LNCaP clone FGC (cell line): ENCODE results near the gene OR2Y1.
A peak's percentile ranks its signal among the peaks of the same experiment; 100 is the strongest.

ENCODE experiments used
- DNase-seq: peaks from one replicate; pipeline ENCODE4 v3.0.0-alpha.2; 2011; ENCODE audit warnings: low read depth
- H3K4me3 ChIP-seq: 2 replicates; pipeline ENCODE4 v1.5.1; 2011; ENCODE audit warnings: mild to moderate bottlenecking, low read depth, low read length, control low read depth
- CTCF ChIP-seq: IDR thresholded peaks from 2 replicates; pipeline ENCODE4 v1.5.1; 2012; ENCODE audit warnings: mild to moderate bottlenecking; ENCODE audit not compliant: control insufficient read depth, insufficient read depth; ENCODE audit errors: extremely low read depth

The OR2Y1 gene

DNA sequence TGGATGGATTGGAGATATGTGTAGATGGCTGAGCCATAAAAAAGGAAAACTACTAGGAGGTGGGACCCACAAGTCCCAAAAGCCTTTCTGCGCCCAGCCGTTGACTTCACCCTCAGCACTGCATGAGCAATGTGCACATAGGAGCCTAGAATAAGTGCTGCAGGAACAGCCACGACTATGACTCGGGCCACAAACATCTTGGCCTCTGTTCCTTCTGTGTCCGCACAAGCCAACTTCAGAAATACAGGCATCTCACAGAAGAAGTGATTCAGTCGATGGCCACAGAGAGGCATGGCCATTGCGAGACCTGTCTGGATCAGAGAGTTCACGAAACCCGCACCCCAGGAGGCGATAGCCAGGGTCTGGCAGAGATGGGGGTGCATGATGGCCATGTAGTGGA lies 587 bp downstream of the OR2Y1 start:
- no peak for TF ChIP-seq CTCF
- no peak for DNase-seq

GRCh38 chr5:180736536-180736935 lies 3.3 kb downstream of the OR2Y1 start:
- no peak overlapping the region for H3K4me3 ChIP-seq
- TF ChIP-seq CTCF = no peak
- no peak for DNase-seq

More for the DNA sequence above, 587 bp downstream of the OR2Y1 start:
- H3K4me3 ChIP-seq = no peak overlapping the region

GRCh38 chr5:180724944-180725343 lies 14.9 kb downstream of the OR2Y1 start:
- TF ChIP-seq CTCF = no peak
- DNase-seq = no peak
- no peak overlapping the region for H3K4me3 ChIP-seq

DNA sequence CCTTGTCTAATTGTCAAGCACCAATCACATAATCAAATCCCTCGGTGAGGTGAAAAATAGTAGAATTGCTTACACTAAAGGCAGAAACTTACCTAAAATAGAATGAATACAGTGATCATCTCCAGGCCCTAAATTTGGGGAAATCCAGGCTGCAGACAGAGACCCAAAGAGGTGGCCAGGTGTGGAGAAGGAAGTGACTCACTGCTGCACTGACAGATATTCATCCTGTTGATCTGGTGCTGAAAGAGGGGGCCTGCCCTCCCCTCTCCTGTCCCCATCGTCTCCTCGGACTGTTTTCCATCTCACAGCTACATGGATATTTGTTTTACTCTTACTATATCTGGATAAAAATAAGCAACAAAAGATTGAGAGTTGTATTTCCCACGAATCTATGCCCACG lies 15.9 kb downstream of the OR2Y1 start:
- no peak for TF ChIP-seq CTCF
- DNase-seq = no peak
- H3K4me3 ChIP-seq = no peak overlapping the region

- no peak overlapping the region for H3K4me3 ChIP-seq
- no peak for TF ChIP-seq CTCF
- DNase-seq = no peak
Observed at GRCh38 chr5:180720486-180720885, 19.4 kb downstream of the OR2Y1 start.

- no peak for DNase-seq
- TF ChIP-seq CTCF = no peak
- no peak overlapping the region for H3K4me3 ChIP-seq
Observed at GRCh38 chr5:180719781-180720180, 20.1 kb downstream of the OR2Y1 start.

- H3K4me3 ChIP-seq = no peak overlapping the region
- peak; percentile 15 for DNase-seq
- TF ChIP-seq CTCF = peak; percentile 68
Observed at GRCh38 chr5:180718810-180719453, 20.9 kb downstream of the OR2Y1 start.
